Measurements from ENCODE around the gene MICAL2. TPM values are rescaled to one million over a fixed set of nuclear protein-coding genes. Genes with fewer than 3 reads are reported as not detected.

MICAL2 gene
- total and polyA plus RNA-seq, 2 of the 8 experiments (the other 6 are each of a cell fraction or from before 2014, with no cell fraction given) = 1.3 to 4.1 TPM

DNA sequence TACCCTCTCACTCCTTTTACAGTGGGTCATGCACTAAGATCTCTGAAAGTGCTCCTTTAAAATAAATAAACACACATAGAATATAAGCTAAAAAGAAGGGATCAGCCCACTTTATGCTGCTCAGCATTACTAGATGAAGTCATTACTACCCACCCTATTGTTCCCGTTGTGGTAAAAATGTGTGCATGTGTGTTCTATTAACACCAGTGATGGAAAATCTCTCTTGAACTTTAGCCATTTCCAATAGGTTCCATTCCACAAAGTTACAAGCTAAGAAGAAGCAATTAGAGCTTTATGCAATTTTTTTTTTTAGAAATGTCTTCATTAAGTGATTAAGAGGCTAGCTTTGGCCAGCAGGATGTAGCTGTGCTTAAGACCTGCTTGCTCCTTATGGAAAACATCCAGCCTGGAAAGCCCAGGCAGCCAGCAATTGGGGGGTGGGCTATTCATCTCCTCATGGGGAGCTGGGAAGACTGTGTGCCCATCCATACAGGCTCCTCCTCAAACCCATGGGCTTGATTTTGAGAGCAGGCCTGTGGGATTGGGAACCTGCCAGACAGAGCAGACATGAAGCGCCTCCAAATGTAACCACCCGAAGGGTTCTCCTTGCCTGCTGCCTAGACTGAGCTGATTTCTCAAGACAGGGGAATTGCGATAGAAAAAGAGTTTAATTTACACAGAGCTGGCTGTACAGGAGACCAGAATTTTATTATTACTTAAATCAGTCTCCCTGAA, 174.1 kb downstream of the MICAL2 start:
- POLR2A ChIA-PET (ENCODE audit: partially characterized antibody) = no interaction called here
- Histone ChIP-seq H3K79me2 (ENCODE audit: control insufficient read depth in 1 of 2, insufficient read depth in 2 of 2, low read length in 2 of 2) (no peaks in the 10 kb centered on the region), H3K36me3 (ENCODE audit: control insufficient read depth in 2 of 4, insufficient read depth in 4 of 4, low read length in 3 of 4) (no peaks in the 10 kb centered on the region), H3K18ac (ENCODE audit: extremely low read depth, low read length) (no peak overlapping the region), H2BK12ac (ENCODE audit: low read depth, low read length) (no peak overlapping the region), H3K9me3 (ENCODE audit: insufficient read depth in 2 of 2, low read depth in 1 of 2, low read length in 1 of 2) (no peaks in the 10 kb centered on the region), H4K20me1 (replicated peaks in 1 of 2; ENCODE audit: control insufficient read depth in 1 of 2, insufficient read depth in 2 of 2, low read length in 2 of 2) (no peaks in the 10 kb centered on the region), H2BK120ac (replicated peaks; ENCODE audit: low read depth, low read length) (no peak overlapping the region), H3K56ac (replicated peaks; ENCODE audit: insufficient read length, low read depth, low read length) (no peak overlapping the region), H3K4me1 (replicated peaks in 1 of 4; ENCODE audit: control insufficient read depth in 3 of 4, insufficient read depth in 4 of 4, low read length in 3 of 4) (peaks cover 3 to 6% (median 4%) of the 10 kb centered on the region in 4 experiments; a peak in 4 of 7 replicates), H3K9ac (replicated peaks in 1 of 4; ENCODE audit: extremely low read depth in 1 of 4, low read depth in 3 of 4, low read length in 3 of 4) (no peak overlapping the region), H4K5ac (ENCODE audit: insufficient read length, low read depth, low read length) (no peak overlapping the region), H2AFZ (ENCODE audit: low read length) (no peak overlapping the region; the same call in 1 of the 2 replicates), H3K27ac (ENCODE audit: low read depth, low read length) (no peak overlapping the region), H4K91ac (replicated peaks; ENCODE audit: insufficient read length, low read length) (no peak overlapping the region), H3K23me2 (ENCODE audit: low read depth, low read length) (0 out of 2 replicates have a peak, but pooled peaks cover 1% of the 10 kb centered on the region), H2BK20ac (ENCODE audit: low read length) (no peak overlapping the region), H3K14ac (ENCODE audit: insufficient read length) (no peak overlapping the region), H4K8ac (ENCODE audit: extremely low read depth, insufficient read depth, low read length) (no peak overlapping the region), H2BK5ac (ENCODE audit: low read depth, low read length) (no peak overlapping the region), H3K4me2 (ENCODE audit: insufficient read depth in 1 of 2, low read depth in 2 of 2, low read length in 2 of 2) (no peak overlapping the region), H2AK5ac (ENCODE audit: low read depth, low read length) (no peak overlapping the region), H3K23ac (ENCODE audit: insufficient read length) (no peak overlapping the region), H3K4ac (replicated peaks; ENCODE audit: insufficient read length, low read depth, low read length) (no peak overlapping the region), H3K79me1 (ENCODE audit: low read depth, low read length) (no peaks in the 10 kb centered on the region), H3K4me3 (ENCODE audit: extremely low read depth in 1 of 4, insufficient read depth in 2 of 4, low read depth in 3 of 4, low read length in 4 of 4) (no peak overlapping the region), H2BK15ac (ENCODE audit: low read length) (no peak overlapping the region), H3K27me3 (replicated peaks in 1 of 4; ENCODE audit: control insufficient read depth in 3 of 4, extremely low read depth in 1 of 4, insufficient read depth in 3 of 4, low read length in 3 of 4) (no peaks in the 10 kb centered on the region)
- CTCF ChIA-PET (ENCODE audit: partially characterized antibody) = interaction anchor here (0.6 to 22.1 kb wide), 19 partner anchors 16 to 959 kb away, joined by 3 to 403 read pairs (median 4); no protein-coding TSS in a partner anchor
- DNase-seq (ENCODE audit: low read depth in 1 of 2, low spot score in 2 of 2) = peak in 1 of 2 experiments; percentile 19
- FAIRE-seq = no peak
- WGBS, 2 experiments (ENCODE audit: extremely low coverage in 1 of 2, insufficient coverage in 1 of 2, insufficient read length in 1 of 2, insufficient replicate concordance in 2 of 2, low coverage in 1 of 2, low lambda C conversion rate in 2 of 2, missing lambda C conversion rate in 1 of 2) = 96% methylated on average over 4 of the region's 4 CpGs; no CpG with 5 or more reads in 1 of the 2 experiments
- TF ChIP-seq SP4 (IDR thresholded peaks at IDR 0.05; ENCODE audit: low read length) = no peak
- TF ChIP-seq CHD2 (IDR thresholded peaks at IDR 0.05; ENCODE audit: low read length) = no peak
- TF ChIP-seq NANOG (IDR thresholded peaks at IDR 0.05; ENCODE audit: insufficient read depth, low read depth, low read length, poor library complexity, severe bottlenecking) = no peak
- no peak for TF ChIP-seq KDM1A (IDR thresholded peaks at IDR 0.05; ENCODE audit: borderline replicate concordance, low read length)
- no peak for TF ChIP-seq TAF7 (optimal IDR thresholded peaks at IDR 0.05; ENCODE audit: borderline replicate concordance, low read depth, low read length)
- TF ChIP-seq ASH2L (IDR thresholded peaks at IDR 0.05; ENCODE audit: low read length) = no peak
- TF ChIP-seq MAFK (IDR thresholded peaks at IDR 0.05; ENCODE audit: low read depth, low read length) = no peak
- no peak for TF ChIP-seq SRF (IDR thresholded peaks at IDR 0.05; ENCODE audit: low read depth, low read length)
- TF ChIP-seq, protein P1, sequence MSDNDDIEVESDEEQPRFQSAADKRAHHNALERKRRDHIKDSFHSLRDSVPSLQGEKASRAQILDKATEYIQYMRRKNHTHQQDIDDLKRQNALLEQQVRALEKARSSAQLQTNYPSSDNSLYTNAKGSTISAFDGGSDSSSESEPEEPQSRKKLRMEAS (IDR thresholded peaks at IDR 0.05) = no peak
- no peak for TF ChIP-seq TAF1 (IDR thresholded peaks at IDR 0.05; ENCODE audit: low read depth, low read length)
- no peak for TF ChIP-seq RXRA (IDR thresholded peaks at IDR 0.05; ENCODE audit: insufficient read depth, low read depth, low read length)
- no peak for TF ChIP-seq BRCA1 (IDR thresholded peaks at IDR 0.05; ENCODE audit: low read depth, low read length)
- no peak for TF ChIP-seq CHD1 (IDR thresholded peaks at IDR 0.05; ENCODE audit: low read depth, low read length)

Data from H1 (cell line).